ENCODE results near the gene SH2D7.

- TF ChIP-seq CTCF (IDR thresholded peaks at IDR 0.05), result no peak
- TF ChIP-seq MAX (IDR thresholded peaks at IDR 0.05; ENCODE audit: low read depth), result no peak
- TF ChIP-seq SMC3 (IDR thresholded peaks at IDR 0.05; ENCODE audit: low read depth, low read length), result no peak
- TF ChIP-seq POLR2AphosphoS5 (IDR thresholded peaks at IDR 0.05; ENCODE audit: low read depth, low read length), result no peak
- TF ChIP-seq EP300 (IDR thresholded peaks at IDR 0.05; ENCODE audit: borderline replicate concordance in 1 of 2, low read depth in 1 of 2, low read length in 1 of 2), result no peak
- TF ChIP-seq, protein P1, sequence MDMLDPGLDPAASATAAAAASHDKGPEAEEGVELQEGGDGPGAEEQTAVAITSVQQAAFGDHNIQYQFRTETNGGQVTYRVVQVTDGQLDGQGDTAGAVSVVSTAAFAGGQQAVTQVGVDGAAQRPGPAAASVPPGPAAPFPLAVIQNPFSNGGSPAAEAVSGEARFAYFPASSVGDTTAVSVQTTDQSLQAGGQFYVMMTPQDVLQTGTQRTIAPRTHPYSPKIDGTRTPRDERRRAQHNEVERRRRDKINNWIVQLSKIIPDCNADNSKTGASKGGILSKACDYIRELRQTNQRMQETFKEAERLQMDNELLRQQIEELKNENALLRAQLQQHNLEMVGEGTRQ (IDR thresholded peaks at IDR 0.05; ENCODE audit: borderline replicate concordance, low read depth, low read length), result no peak
- TF ChIP-seq FOXM1 (IDR thresholded peaks at IDR 0.05; ENCODE audit: low read depth), result no peak
- TF ChIP-seq RAD21 (IDR thresholded peaks at IDR 0.05; ENCODE audit: low read length), result no peak
- no peak for TF ChIP-seq YY1 (IDR thresholded peaks at IDR 0.05; ENCODE audit: low read depth)
- TF ChIP-seq TCF12 (IDR thresholded peaks at IDR 0.05), result peak; percentile 34
Measured at GRCh38 chr15:78047761-78048627, 44.4 kb upstream of the SH2D7 start.

Data from SK-N-SH (cell line).